GM10266 (cell line): ENCODE results near the gene EIF1AD.

ENCODE experiments used
- DNase-seq: peaks from one replicate; pipeline ENCODE4 v3.0.0; 2012; ENCODE audit errors: extremely low spot score
- CTCF ChIP-seq: IDR thresholded peaks from 2 replicates; pipeline ENCODE4 v1.5.1; 2012; ENCODE audit warnings: mild to moderate bottlenecking, low read depth; ENCODE audit not compliant: control insufficient read depth, insufficient read depth; ENCODE audit errors: missing control alignments

EIF1AD gene

GRCh38 chr11:65962141-65962564, 39.8 kb downstream of the EIF1AD start:
- no peak for TF ChIP-seq CTCF
- DNase-seq: no peak

GRCh38 chr11:65961267-65962140, 40.5 kb downstream of the EIF1AD start, which contains the start of gene SART1:
Gene SART1, plus strand, starts transcription at chr11:65961734. Its CDS starts 47 bp downstream, at chr11:65961781.
- TF ChIP-seq CTCF: no peak
- DNase-seq: peak; percentile 99

- DNase-seq: no peak
- TF ChIP-seq CTCF: no peak
Measured at GRCh38 chr11:65960824-65961266, 41.1 kb downstream of the EIF1AD start.

GRCh38 chr11:65958774-65959420, 43.1 kb downstream of the EIF1AD start:
- no peak for TF ChIP-seq CTCF

GRCh38 chr11:65958291-65958690, 43.7 kb downstream of the EIF1AD start:
- no peak for DNase-seq

More at GRCh38 chr11:65958774-65959420, 43.1 kb downstream of the EIF1AD start:
- no peak for DNase-seq

GRCh38 chr11:65954771-65955170, 47.2 kb downstream of the EIF1AD start:
- TF ChIP-seq CTCF: no peak
- no peak for DNase-seq

More at GRCh38 chr11:65958291-65958690, 43.7 kb downstream of the EIF1AD start:
- TF ChIP-seq CTCF: no peak
